Skin epidermis (tissue), 12 donors: ENCODE measurements around the gene PKP2.
A peak's percentile ranks its signal among the peaks of the same experiment; 100 is the strongest.
"Not testable (repeated sequence)": the region's sequence is repeated elsewhere in the genome, so short reads cannot be mapped to it uniquely, and the experiment has no call there.

ENCODE experiments used
- H3K27ac ChIP-seq, 21 experiments: fragments of 200-600 bp; sonication (generic) in 11 of 21; one replicate each; pipeline ENCODE4 v1.5.0; 2020; ENCODE audit warnings: mild to moderate bottlenecking in 3 of 21, inconsistent platforms in 2 of 21, moderate library complexity in 2 of 21
- H3K4me3 ChIP-seq, 7 experiments: fragments of 200-600 bp; sonication (generic) in 2 of 7; one replicate each; pipeline ENCODE4 v1.5.0; 2020; ENCODE audit warnings: inconsistent platforms in 2 of 7, mild to moderate bottlenecking in 2 of 7, moderate library complexity in 1 of 7

PKP2 gene

DNA sequence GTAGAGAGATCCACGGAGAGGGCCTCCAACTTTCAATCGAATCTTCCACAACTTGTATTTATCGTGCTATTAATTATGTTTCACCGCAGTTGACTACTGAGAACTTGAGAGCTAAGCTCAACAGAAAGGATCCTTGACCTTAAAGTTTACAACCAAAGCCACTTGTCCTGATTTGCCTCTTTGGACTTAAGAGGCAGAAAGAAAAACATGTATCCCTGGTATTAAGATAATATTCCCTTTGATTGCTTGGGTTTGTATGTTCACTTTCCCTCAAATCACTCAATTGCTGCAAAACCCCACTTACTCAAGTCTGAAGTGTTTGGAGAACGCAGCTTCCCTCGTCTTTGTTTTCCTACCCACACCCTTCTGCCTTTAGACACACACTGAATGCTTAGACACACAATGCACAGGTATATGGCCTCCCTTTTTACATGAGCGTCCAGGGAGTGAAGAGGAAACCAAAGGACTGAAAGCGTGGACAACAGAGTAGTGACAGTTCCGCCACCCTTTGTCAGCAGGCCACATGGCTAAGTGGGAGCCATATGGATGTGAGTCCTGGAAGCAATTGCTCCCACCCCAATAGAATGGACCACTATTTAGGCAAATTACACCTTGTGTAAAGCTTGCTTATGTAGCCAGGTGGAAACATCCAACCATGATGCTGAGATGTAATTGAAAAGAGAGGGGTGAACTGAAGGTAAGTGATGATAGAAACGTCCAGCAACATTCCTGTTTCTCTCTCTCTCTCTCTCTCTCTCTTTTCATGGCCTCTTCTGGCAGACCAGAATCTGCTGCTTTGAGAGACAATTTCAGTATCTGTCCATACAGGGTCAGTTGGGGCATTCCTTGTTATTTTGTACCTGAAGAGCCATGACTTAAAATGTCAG is 1.4 kb upstream of the PKP2 start:
- H3K4me3 ChIP-seq: peak overlapping the region in 2 of 7 experiments; percentile 52 to 71
- H3K27ac ChIP-seq: no peak overlapping the region

DNA sequence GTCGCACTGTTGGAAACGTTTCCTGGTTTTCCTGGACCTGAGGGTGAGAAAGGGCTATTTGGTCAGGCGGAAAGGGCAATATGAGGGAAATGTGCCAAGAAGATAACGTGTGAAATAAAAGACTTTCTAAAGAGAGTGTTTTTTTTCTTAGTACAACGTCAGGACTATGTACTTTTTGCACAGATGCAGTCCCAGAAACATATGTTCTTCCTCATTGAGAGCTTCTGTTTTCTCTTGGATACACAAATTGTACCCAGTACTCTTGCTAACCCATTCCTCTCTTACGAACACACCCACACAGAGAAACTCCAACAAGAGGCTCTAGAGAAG is 669 bp upstream of the PKP2 start:
- Histone ChIP-seq H3K27ac (peak overlapping the region in 10 of 21 experiments; percentile 19 to 76 (median 59)), H3K4me3 (peak overlapping the region; percentile 23 to 71 (median 43))

GRCh38 chr12:32895688-32896431 is 717 bp downstream of the PKP2 start:
- H3K27ac ChIP-seq: peak overlapping the region in 12 of 21 experiments; percentile 4 to 76 (median 61)
- H3K4me3 ChIP-seq: peak overlapping the region; percentile 23 to 71 (median 43)

- no peak overlapping the region for H3K27ac ChIP-seq
These were observed 2.0 kb downstream of the PKP2 start for GRCh38 chr12:32894566-32894965.

GRCh38 chr12:32893458-32893857 is 3.1 kb downstream of the PKP2 start:
- Histone ChIP-seq H3K27ac (no peak overlapping the region), H3K4me3 (no peak overlapping the region)

More at GRCh38 chr12:32894566-32894965, 2.0 kb downstream of the PKP2 start:
- no peak overlapping the region for H3K4me3 ChIP-seq

GRCh38 chr12:32893043-32893442 is 3.5 kb downstream of the PKP2 start:
- H3K4me3 ChIP-seq: no peak overlapping the region
- no peak overlapping the region for H3K27ac ChIP-seq

DNA sequence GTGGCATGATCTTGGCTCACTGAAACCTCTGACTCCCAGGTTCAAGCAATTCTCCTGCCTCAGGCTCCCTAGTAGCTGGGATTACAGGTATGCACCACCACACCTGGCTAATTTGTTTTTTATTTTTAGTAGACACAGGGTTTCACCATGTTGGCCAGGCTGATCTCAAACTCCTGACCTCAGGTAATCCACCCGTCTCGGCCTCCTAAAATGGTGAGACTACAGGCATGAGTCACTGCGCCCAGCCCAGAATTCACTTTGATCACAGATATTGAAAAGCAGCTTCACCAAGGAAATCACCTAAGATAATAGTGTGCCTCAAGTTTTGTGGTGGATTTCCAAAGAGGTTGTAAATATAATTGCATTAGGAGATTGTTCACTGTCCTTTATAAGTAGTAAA is 4.2 kb downstream of the PKP2 start:
- not testable (repeated sequence) for H3K27ac ChIP-seq

GRCh38 chr12:32891956-32892355 is 4.6 kb downstream of the PKP2 start:
- Histone ChIP-seq H3K27ac (no peak overlapping the region), H3K4me3 (no peak overlapping the region)

More for the DNA sequence above, 4.2 kb downstream of the PKP2 start:
- not testable (repeated sequence) for H3K4me3 ChIP-seq

GRCh38 chr12:32891526-32891925 is 5.1 kb downstream of the PKP2 start:
- H3K4me3 ChIP-seq: no peak overlapping the region
- H3K27ac ChIP-seq: no peak overlapping the region

DNA sequence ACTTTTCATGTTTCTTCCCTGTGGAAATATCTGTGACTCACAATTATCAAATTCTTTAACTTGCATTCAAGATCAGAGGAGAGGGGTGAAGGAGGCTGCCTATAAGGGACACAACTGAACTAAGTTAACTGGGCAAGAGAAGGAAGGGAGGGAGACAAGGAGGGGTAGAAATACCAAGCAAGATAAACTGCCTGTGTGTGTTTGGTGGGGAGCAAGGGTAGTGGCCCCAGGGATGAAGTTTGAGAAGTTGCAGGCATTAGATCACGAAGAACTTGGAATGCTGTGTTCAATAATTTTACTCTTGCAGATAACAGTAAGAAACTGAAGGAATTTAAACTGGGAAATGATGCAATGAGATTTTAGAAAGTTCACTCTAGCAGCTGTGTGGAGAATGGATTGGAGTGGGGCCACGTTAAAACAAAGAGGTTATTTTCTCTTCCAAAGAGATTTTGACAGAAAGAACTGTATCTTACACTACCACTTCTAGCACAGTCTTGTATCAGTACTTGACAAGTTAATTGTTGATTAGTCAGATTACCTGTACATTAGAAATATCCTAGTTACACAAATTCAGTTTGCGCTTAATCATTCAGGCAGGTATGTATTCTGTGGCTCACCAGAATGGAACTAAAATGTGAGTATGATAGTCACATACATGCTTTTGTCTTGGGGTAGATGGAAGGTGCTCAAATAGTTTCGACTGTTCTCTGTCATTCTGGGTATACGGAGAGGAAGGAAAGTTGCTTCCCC is 7.4 kb downstream of the PKP2 start:
- Histone ChIP-seq H3K27ac (no peak overlapping the region), H3K4me3 (no peak overlapping the region)

DNA sequence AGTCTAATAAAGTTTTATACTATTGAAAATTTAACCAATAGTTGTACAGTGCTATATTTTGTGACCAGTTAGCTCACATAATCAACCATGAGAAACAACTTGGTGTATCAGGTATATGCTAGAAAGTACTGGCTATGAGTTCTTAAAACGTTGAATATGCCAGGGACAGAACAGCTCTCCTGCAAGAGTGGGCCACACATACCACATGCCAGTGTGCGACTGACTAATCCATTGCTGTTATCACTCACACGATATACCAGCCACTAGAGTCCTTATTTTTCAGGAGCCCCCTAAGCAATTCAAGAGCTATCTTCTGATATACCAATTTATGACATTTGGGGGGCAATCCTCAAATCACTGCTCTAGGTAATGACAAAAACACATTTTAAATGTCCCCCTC is 9.5 kb downstream of the PKP2 start:
- no peak overlapping the region for H3K4me3 ChIP-seq
- H3K27ac ChIP-seq: no peak overlapping the region

- H3K27ac ChIP-seq: no peak overlapping the region
- no peak overlapping the region for H3K4me3 ChIP-seq
These were observed 10.7 kb downstream of the PKP2 start for GRCh38 chr12:32885831-32886230.

DNA sequence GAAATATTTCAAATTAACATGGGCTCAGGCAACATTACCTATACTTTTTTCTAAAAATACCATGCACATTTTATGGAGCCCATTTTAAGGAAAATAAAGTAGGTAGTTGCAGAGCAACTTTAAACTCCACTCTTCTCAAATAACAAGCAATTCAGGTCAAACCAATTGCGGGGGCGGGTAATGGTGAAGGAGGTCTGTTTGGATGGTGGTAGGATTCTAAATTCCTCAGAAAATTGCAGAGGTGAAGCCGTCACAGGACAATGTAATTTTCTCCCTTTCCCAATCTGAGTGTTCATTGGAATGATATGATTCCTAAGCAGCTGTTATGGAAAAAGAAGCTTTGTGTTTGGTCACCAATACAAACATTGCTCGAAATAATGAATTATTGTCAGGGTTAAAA is 11.6 kb downstream of the PKP2 start:
- Histone ChIP-seq H3K27ac (no peak overlapping the region), H3K4me3 (no peak overlapping the region)

- no peak overlapping the region for H3K4me3 ChIP-seq
- no peak overlapping the region for H3K27ac ChIP-seq
These were observed 14.9 kb downstream of the PKP2 start for GRCh38 chr12:32881702-32882101.

- H3K27ac ChIP-seq: no peak overlapping the region
These were observed 15.5 kb downstream of the PKP2 start for GRCh38 chr12:32881107-32881506.

GRCh38 chr12:32879066-32879465 is 17.5 kb downstream of the PKP2 start:
- H3K4me3 ChIP-seq, H3K27ac ChIP-seq: not testable (repeated sequence)

More at GRCh38 chr12:32881107-32881506, 15.5 kb downstream of the PKP2 start:
- no peak overlapping the region for H3K4me3 ChIP-seq

- peak overlapping the region in 1 of 7 experiments; percentile 8 for H3K4me3 ChIP-seq
- peak overlapping the region in 7 of 21 experiments; percentile 2 to 72 (median 49) for H3K27ac ChIP-seq
These were observed 18.7 kb downstream of the PKP2 start for GRCh38 chr12:32877601-32878459.

DNA sequence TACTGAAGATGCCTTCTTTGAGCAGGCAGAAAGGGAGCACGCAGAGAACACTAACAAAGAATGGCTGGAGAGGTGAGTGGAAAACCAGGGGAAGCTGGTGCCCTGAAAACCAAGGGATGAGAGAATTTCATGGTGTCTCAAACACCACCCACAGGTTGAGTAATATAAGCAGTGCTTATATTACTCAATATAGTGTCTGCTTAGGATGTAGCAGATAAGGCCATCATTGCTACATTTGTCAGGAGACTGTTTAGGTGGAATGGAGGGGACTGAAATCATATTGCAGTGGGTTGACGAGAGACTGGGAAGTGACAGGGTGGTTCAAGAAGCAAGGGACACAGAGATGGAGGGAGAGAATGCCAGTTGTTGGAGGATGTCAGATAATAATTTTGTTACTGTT is 20.6 kb downstream of the PKP2 start:
- H3K4me3 ChIP-seq: no peak overlapping the region
- H3K27ac ChIP-seq: no peak overlapping the region

DNA sequence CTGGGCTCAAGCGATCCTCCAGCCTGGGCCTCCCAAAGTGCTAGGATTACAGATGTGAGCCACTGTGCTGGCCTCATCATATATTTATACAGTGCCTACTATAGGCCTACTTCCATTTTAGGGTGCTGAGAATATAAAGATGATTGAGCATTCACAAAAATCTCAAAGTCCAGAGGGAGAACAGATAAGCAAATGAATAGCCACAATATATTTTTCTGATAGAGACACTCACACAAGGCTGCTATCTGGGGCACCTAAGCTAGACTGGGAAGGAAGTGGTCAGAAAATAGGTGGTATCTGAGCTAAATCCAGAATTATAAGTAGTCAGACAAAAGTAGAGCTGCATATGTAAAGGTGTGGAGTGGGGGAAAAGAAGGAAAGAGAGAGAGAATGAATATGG is 21.6 kb downstream of the PKP2 start:
- H3K4me3 ChIP-seq: no peak overlapping the region

More for the DNA sequence above, 21.6 kb downstream of the PKP2 start:
- no peak overlapping the region for H3K27ac ChIP-seq
